ENCODE data around the gene SCFD2. TPM values are rescaled to one million over a fixed set of nuclear protein-coding genes. Genes with fewer than 3 reads are reported as not detected.
"Not testable (repeated sequence)": the region's sequence is repeated elsewhere in the genome, so short reads cannot be mapped to it uniquely, and the experiment has no call there.

Gene SCFD2
- total and polyA plus RNA-seq, 8 donors, result 11.4 to 26.6 (median 13.7) TPM

DNA sequence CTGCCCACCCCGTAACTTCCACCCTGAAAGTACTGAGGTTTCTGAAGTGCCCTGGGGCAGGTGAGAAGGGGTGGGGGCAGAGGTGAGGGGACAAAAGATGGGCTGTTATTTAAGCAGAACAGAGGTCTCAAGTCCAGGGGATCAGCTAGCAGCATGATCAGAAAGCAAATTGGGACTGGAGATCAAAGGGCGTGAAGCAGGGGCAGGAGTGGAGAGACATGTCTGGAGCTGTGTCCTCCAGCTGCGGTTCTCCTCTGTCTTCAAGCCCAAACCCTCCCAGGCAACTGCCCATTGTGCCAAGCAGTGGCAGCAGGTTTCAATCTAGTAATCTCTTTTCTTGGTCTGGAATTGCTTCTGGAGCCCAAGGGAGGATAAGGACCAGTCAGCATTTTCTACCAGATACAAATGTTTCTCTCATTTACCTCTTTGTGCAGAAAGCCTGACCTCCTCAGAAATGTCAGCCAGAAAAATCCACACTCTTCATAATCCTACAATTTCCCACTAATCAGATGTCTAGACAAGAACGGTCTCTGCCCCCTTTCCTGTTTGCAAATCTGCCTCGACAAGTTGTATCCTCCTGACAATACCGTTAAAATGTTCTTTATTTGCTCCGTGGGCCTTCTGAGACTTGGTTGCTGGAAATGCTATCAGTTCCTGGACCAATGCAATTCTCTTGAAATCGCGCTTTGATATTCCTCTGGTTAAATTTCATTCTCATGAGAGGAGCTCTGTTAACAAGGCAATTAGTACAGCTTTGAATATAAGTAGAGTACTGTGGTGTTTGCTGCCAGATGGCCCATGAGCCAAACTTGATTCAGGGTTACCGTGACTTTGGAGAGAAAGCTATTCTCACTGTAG lies 526.9 kb downstream of the SCFD2 start:
- Histone ChIP-seq H3K4me1 (peaks cover 0 to 7% of the 10 kb centered on the region in 2 donors), H3K9me3 (no peaks in the 10 kb centered on the region), H3K27me3 (no peaks in the 10 kb centered on the region), H3K4me3 (no peak overlapping the region), H3K36me3 (no peaks in the 10 kb centered on the region), H3K27ac (no peak overlapping the region)
- no peak for ATAC-seq
- TF ChIP-seq, protein P1, sequence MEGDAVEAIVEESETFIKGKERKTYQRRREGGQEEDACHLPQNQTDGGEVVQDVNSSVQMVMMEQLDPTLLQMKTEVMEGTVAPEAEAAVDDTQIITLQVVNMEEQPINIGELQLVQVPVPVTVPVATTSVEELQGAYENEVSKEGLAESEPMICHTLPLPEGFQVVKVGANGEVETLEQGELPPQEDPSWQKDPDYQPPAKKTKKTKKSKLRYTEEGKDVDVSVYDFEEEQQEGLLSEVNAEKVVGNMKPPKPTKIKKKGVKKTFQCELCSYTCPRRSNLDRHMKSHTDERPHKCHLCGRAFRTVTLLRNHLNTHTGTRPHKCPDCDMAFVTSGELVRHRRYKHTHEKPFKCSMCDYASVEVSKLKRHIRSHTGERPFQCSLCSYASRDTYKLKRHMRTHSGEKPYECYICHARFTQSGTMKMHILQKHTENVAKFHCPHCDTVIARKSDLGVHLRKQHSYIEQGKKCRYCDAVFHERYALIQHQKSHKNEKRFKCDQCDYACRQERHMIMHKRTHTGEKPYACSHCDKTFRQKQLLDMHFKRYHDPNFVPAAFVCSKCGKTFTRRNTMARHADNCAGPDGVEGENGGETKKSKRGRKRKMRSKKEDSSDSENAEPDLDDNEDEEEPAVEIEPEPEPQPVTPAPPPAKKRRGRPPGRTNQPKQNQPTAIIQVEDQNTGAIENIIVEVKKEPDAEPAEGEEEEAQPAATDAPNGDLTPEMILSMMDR (IDR thresholded peaks at IDR 0.05), result no peak
- no peak for DNase-seq
- intact Hi-C loops (cut with DNase I), result no loop called here

DNA sequence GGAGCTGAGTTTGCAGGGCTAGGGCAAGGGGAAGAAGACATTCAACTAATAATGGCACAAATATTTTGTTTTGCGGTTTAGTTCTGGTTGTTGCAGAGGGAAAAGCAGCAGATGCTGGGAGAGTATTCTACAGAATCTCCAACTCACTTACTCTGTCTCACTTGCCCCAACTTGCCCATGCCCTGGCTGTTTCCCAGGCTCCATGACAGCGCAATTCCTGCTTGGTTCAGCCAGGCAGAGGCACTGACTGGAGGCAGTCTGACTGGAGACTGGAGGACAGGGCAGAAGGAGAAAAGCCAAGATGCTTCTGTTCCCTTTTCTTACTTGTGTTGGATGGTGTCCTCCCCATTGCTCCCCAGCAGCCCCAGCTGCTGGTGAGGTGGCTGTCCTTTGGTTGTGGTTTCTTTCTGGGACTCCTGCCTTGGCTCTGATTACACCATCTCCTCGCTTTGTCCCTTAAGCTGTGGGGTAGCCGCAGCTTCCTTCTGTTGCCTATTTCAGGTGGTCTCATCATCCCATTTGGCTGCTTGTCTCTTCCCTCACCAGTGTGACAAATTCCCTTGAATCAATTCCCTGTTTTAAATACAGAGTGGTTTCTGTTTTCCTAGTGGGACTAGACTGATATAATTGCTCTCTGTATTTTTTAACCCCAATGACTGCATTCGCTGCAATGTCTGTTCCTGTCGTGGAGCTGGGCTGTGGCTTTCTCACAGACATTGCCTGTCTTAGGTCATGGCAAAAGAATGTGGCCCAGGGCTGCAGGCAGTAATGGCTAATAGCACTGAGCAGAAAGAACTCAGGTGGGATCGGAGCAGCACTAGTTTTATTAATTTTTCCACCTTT lies 527.9 kb downstream of the SCFD2 start:
- TF ChIP-seq, protein P1 (IDR thresholded peaks at IDR 0.05), result no peak

DNA sequence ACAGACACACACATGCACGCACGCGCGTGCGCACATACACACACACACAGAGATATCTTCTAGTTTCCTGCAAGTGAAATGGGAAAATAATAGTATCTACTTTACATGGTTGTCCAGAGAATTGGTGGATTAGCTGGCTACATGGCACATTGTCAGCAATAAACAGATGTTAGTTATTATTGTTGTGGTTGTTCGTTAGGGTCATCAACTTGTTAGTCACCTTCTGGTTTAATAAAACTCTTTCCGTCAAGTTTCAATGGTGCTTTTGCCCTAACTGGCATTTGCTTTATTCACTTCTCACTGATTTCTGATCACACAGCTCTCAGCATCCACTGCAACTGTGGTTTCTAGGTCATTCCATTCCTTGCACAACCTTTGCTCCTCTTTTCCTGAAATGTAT lies 529.2 kb downstream of the SCFD2 start:
- H3K4me1 ChIP-seq, result peaks cover 0 to 3% of the 10 kb centered on the region in 2 donors
- TF ChIP-seq, protein P1 (IDR thresholded peaks at IDR 0.05), result no peak
- DNase-seq (no peak), ATAC-seq (no peak)
- H3K27me3 ChIP-seq, result no peaks in the 10 kb centered on the region
- no peaks in the 10 kb centered on the region for H3K9me3 ChIP-seq
- no peaks in the 10 kb centered on the region for H3K36me3 ChIP-seq
- intact Hi-C loops (cut with DNase I), result no loop called here
- no peak overlapping the region for H3K27ac ChIP-seq
- H3K4me3 ChIP-seq, result no peak overlapping the region

More for the DNA sequence above, 527.9 kb downstream of the SCFD2 start:
- peaks cover 0 to 7% of the 10 kb centered on the region in 2 donors for H3K4me1 ChIP-seq
- no peaks in the 10 kb centered on the region for H3K27me3 ChIP-seq
- H3K9me3 ChIP-seq, result no peaks in the 10 kb centered on the region
- no peak overlapping the region for H3K4me3 ChIP-seq
- no peak for DNase-seq
- peak; percentile 21 for ATAC-seq
- no peak overlapping the region for H3K27ac ChIP-seq
- intact Hi-C loops (cut with DNase I), result no loop called here
- H3K36me3 ChIP-seq, result no peaks in the 10 kb centered on the region

DNA sequence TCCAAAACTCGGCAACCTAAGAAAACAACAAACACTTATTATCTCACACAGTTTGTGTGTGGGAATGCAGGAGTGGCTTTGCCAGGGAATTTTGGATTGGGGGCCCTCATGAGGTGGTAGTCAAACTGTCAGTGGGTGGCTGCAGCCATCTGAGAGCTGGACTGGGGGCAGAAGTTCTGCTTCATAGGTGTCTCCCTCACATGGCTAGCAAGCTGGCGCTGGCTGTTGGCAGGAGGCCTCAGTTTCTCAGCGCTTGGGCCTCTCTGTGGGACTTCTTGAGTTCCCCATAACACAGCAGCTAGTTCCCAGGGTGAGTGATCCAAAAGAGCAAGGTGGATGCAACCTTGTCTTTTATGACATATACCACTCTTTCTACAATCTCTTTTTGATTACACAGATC lies 529.7 kb downstream of the SCFD2 start:
- TF ChIP-seq, protein P1 (IDR thresholded peaks at IDR 0.05), result no peak
- Histone ChIP-seq H3K4me3 (no peak overlapping the region), H3K27ac (no peak overlapping the region), H3K27me3 (no peaks in the 10 kb centered on the region), H3K9me3 (no peaks in the 10 kb centered on the region), H3K4me1 (no peaks in the 10 kb centered on the region), H3K36me3 (no peaks in the 10 kb centered on the region)
- DNase-seq (no peak), ATAC-seq (no peak)
- intact Hi-C loops (cut with DNase I), result no loop called here

DNA sequence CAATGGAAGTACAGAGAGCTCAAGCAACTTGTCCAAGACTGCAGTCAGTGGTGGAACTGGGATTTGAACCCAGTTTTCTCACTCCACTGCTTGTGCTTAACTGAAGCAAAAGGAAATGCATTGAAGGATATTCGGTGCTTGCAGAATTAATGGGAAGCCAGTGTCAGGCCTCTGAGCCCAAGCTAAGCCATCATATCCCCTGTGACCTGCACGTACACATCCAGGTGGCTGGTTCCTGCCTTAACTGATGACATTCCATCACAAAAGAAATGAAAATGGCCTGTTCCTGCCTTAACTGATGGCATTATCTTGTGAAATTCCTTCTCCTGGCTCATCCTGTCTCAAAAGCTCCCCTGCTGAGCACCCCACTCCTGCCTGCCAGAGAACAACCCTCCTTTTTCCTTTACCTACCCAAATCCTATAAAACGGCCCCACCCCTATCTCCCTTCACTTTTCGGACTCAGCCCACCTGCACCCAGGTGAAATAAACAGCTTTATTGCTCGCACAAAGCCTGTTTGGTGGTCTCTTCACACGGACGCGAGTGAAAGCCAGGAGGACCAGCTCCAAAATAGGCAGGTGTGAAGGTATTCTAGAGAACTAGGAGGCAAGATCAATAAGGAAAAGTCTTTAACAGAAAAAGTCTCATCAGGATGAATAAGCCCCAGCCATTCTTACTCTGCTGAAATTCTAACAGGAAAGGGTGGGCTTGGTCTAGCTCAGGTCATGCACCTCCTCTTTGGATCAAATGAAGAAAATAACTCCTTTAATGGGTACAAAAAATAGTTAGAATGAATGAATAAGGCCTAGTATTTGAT lies 531.0 kb downstream of the SCFD2 start:
- ATAC-seq; H3K36me3 ChIP-seq; H3K4me1 ChIP-seq; H3K27ac ChIP-seq; DNase-seq; intact Hi-C loops (cut with DNase I); H3K9me3 ChIP-seq; H3K4me3 ChIP-seq; H3K27me3 ChIP-seq: not testable (repeated sequence)

Measured in left lung (tissue), 10 donors.